K562 (cell line): ENCODE data around the gene SEC22A. TPM values are rescaled to one million over a fixed set of nuclear protein-coding genes. Genes with fewer than 3 reads are reported as not detected.

Source experiments
- CBX2 ChIP-seq: fragments of 200-600 bp; sonication (generic); IDR thresholded peaks from one replicate; pipeline ENCODE4 v1.6.1; 2012; ENCODE audit warnings: mild to moderate bottlenecking, low read length, inconsistent platforms; ENCODE audit not compliant: insufficient read depth, poor library complexity, severe bottlenecking
- ETV5 ChIP-seq: sonication (generic); formaldehyde crosslinking; IDR thresholded peaks from 2 replicates; pipeline ENCODE4 v1.4.0; 2020; ENCODE audit warnings: low read depth, mild to moderate bottlenecking, missing genetic modification reagents
- EWSR1 ChIP-seq: fragments of 450-650 bp; IDR thresholded peaks from 2 replicates; pipeline ENCODE4 v1.6.1; 2018; ENCODE audit warnings: borderline replicate concordance, mild to moderate bottlenecking, low read depth, moderate library complexity; ENCODE audit not compliant: partially characterized antibody
- GTF2A2 ChIP-seq: IDR thresholded peaks from 2 replicates; pipeline ENCODE4 v1.6.1; 2016; ENCODE audit warnings: mild to moderate bottlenecking, missing genetic modification characterization, missing compliant biosample characterization
- MYBL2 ChIP-seq, 2 experiments: fragments of 450-650 bp in 1 of 2; sonication (generic) in 1 of 2; formaldehyde crosslinking in 1 of 2; IDR thresholded peaks; 2 replicates each; pipeline versions ENCODE4 v1.6.1 to v1.8.1; 2017 to 2022; ENCODE audit warnings: borderline replicate concordance in 1 of 2, inconsistent platforms in 1 of 2, low read depth in 1 of 2, mild to moderate bottlenecking in 1 of 2, missing genetic modification reagents in 1 of 2, moderate library complexity in 1 of 2
- RCOR1 ChIP-seq, 2 experiments: IDR thresholded peaks; 2 replicates each; pipeline ENCODE4 v1.6.1; 2012; ENCODE audit warnings: low read depth in 2 of 2, low read length in 2 of 2, borderline replicate concordance in 1 of 2, improper control_type of control experiment in 1 of 2
- ZC3H11A ChIP-seq: IDR thresholded peaks from 2 replicates; pipeline ENCODE4 v1.6.1; 2012; ENCODE audit warnings: low read depth, low read length, improper control_type of control experiment
- ZNF124 ChIP-seq: sonication (generic); formaldehyde crosslinking; IDR thresholded peaks from 2 replicates; pipeline ENCODE4 v1.8.1; 2022; ENCODE audit warnings: missing genetic modification reagents
- ZNF165 ChIP-seq: fragments of 250-450 bp; sonication (Bioruptor Pico); IDR thresholded peaks from 2 replicates; pipeline ENCODE4 v1.4.0; 2020; ENCODE audit warnings: borderline replicate concordance
- polyA plus RNA-seq, 8 experiments: library from polyadenylated mRNA; depleted of rRNA in 4 of 8; stranded (reverse) in 5 of 8; unstranded in 3 of 8; fragments of >200 nt; fragmentation: Nextera tagmentation in 2 of 8; fragmentation: Illumina TruSeq in 1 of 8; extraction: Ambion mirVana in 2 of 8; extraction: Trizol in 1 of 8; gene quantifications; 2 replicates each; pipeline versions ENCODE4 v1.2.1 to v1.2.3, GENCODE V29; 2011 to 2014; ENCODE audit warnings: inconsistent platforms in 1 of 8, missing spikeins in 1 of 8
- total RNA-seq, 7 experiments: library from RNA; depleted of rRNA in 6 of 7; stranded (reverse); fragments of >200 nt in 6 of 7; fragmentation: Illumina TruSeq in 2 of 7; extraction: Trizol in 2 of 7; gene quantifications; 2 replicates each; pipeline versions ENCODE4 v1.2.1 to v1.2.3, GENCODE V29; 2011 to 2021; ENCODE audit warnings: low replicate concordance in 1 of 7
- TF ChIP-seq, protein P1 (sequence below), 2 experiments: fragments of 450-650 bp; IDR thresholded peaks; 2 replicates each; pipeline ENCODE4 v1.6.1; 2016; ENCODE audit warnings: mild to moderate bottlenecking in 2 of 2, borderline replicate concordance in 1 of 2, low read depth in 1 of 2, moderate library complexity in 1 of 2
- TF ChIP-seq, protein P2 (sequence below): fragments of 250-450 bp; sonication (Bioruptor Pico); IDR thresholded peaks from 2 replicates; pipeline ENCODE4 v1.5.1; 2021; ENCODE audit warnings: mild to moderate bottlenecking
- TF ChIP-seq, protein P3 (sequence below), 2 experiments: IDR thresholded peaks; 2 replicates each; pipeline ENCODE4 v1.6.1; 2011; ENCODE audit warnings: borderline replicate concordance in 1 of 2, control low read depth in 1 of 2, low read depth in 1 of 2, low read length in 1 of 2, mild to moderate bottlenecking in 1 of 2, mixed read lengths in 1 of 2, moderate library complexity in 1 of 2; ENCODE audit not compliant: insufficient read depth in 1 of 2, insufficient read length in 1 of 2, poor library complexity in 1 of 2, severe bottlenecking in 1 of 2; ENCODE audit errors: extremely low read depth in 1 of 2

SEC22A gene
- total and polyA plus RNA-seq, 9 of the 15 experiments (the other 6 are each of a cell fraction or from before 2014, with no cell fraction given): 7.9 to 44.5 (median 20.5) TPM

DNA sequence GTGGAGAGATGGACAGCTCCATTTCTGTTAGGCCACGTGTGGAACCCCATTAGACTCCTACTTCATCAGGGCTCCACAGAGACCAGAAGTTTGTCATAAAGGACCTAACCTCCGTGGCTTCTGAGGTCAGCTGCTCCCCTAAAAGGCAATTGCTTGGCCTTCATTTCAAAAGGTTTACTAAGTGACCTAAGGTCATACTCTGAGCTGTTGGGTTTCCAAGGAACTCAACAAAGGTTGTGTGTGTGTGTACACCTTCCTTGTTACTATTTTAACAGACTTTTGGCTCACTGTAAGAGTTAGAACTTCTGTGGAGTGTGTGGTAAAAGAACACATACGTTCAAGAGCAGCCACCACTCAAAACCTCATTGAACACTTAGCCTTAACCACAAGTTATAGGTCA is 73.9 kb downstream of the SEC22A start (continued):
- TF ChIP-seq, protein P1, sequence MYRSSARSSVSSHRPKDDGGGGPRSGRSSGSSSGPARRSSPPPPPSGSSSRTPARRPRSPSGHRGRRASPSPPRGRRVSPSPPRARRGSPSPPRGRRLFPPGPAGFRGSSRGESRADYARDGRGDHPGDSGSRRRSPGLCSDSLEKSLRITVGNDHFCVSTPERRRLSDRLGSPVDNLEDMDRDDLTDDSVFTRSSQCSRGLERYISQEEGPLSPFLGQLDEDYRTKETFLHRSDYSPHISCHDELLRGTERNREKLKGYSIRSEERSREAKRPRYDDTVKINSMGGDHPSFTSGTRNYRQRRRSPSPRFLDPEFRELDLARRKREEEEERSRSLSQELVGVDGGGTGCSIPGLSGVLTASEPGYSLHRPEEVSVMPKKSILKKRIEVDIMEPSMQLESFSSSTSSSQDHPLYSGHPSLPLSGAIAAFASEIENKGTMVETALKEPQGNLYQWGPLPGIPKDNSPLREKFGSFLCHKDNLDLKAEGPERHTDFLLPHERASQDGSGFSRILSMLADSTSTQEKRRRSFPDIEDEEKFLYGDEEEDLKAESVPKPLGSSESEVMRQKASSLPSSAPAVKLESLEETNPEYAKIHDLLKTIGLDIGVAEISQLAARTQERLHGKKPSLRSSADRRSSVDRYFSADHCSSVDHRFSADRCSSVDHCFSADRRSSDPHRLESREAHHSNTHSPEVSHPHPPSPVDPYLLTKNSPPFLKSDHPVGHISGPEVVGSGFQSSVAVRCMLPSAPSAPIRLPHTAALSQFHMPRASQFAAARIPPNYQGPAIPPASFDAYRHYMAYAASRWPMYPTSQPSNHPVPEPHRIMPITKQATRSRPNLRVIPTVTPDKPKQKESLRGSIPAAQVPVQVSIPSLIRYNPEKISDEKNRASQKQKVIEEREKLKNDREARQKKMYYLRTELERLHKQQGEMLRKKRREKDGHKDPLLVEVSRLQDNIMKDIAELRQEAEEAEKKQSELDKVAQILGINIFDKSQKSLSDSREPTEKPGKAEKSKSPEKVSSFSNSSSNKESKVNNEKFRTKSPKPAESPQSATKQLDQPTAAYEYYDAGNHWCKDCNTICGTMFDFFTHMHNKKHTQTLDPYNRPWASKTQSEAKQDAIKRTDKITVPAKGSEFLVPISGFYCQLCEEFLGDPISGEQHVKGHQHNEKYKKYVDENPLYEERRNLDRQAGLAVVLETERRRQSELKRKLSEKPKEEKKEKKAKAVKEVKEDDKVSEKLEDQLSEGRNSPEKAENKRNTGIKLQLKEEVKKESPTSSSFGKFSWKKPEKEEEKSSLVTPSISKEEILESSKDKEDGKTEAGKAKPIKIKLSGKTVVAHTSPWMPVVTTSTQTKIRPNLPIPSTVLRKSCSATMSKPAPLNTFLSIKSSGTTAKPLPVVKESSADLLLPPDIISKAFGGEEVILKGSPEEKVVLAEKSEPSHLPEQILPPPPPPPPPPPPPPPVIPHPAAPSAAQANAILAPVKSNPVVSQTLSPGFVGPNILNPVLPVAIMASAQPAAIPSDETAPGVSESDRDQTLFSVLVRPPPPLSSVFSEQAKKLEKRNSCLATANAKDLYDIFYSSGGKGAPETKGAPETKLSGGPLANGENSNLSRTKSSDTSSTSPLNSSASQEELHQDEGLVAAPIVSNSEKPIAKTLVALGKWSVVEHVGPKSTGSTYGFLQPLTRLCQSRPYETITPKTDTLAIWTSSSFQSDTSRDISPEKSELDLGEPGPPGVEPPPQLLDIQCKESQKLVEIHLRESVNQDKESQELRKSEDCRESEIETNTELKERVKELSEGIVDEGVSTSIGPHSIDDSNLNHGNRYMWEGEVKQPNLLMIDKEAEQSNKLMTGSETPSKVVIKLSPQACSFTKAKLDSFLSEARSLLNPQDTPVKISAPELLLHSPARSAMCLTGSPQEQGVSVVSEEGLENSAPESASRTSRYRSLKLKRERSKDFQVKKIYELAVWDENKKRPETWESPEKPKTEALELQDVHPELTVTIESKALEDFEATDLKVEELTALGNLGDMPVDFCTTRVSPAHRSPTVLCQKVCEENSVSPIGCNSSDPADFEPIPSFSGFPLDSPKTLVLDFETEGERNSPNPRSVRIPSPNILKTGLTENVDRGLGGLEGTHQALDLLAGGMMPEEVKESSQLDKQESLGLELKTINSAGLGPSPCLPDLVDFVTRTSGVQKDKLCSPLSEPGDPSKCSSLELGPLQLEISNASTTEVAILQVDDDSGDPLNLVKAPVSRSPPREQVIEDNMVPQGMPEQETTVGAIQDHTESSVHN (IDR thresholded peaks at IDR 0.05; ENCODE audit: borderline replicate concordance in 1 of 2, low read depth in 1 of 2): no peak
- TF ChIP-seq ZC3H11A (no peak), CBX2 (no peak), RCOR1 (IDR thresholded peaks at IDR 0.05; ENCODE audit: borderline replicate concordance in 1 of 2, low read depth in 2 of 2, low read length in 2 of 2) (no peak), EWSR1 (no peak), ZNF124 (no peak), ETV5 (CRISPR knock-in tag) (no peak), MYBL2 (IDR thresholded peaks at IDR 0.05; ENCODE audit: low read depth) (no peak), MYBL2 (CRISPR knock-in tag; IDR thresholded peaks at IDR 0.05; ENCODE audit: borderline replicate concordance) (no peak), ZNF165 (CRISPR knock-in tag) (no peak), GTF2A2 (tag) (no peak)
- TF ChIP-seq, protein P2, sequence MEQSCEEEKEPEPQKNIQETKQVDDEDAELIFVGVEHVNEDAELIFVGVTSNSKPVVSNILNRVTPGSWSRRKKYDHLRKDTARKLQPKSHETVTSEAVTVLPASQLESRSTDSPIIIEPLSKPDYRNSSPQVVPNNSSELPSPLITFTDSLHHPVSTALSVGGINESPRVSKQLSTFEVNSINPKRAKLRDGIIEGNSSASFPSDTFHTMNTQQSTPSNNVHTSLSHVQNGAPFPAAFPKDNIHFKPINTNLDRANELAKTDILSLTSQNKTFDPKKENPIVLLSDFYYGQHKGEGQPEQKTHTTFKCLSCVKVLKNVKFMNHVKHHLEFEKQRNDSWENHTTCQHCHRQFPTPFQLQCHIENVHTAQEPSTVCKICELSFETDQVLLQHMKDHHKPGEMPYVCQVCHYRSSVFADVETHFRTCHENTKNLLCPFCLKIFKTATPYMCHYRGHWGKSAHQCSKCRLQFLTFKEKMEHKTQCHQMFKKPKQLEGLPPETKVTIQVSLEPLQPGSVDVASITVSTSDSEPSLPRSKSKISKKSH: no peak
- TF ChIP-seq, protein P3, sequence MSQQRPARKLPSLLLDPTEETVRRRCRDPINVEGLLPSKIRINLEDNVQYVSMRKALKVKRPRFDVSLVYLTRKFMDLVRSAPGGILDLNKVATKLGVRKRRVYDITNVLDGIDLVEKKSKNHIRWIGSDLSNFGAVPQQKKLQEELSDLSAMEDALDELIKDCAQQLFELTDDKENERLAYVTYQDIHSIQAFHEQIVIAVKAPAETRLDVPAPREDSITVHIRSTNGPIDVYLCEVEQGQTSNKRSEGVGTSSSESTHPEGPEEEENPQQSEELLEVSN (IDR thresholded peaks at IDR 0.05; ENCODE audit: borderline replicate concordance in 1 of 2, extremely low read depth in 1 of 2, insufficient read depth in 1 of 2, insufficient read length in 1 of 2, low read depth in 1 of 2, low read length in 1 of 2, poor library complexity in 1 of 2, severe bottlenecking in 1 of 2): no peak
- TF ChIP-seq, all 486 proteins: peak for 0
